Measurements from ENCODE around the gene ZNF260. TPM values are rescaled to one million over a fixed set of nuclear protein-coding genes. Genes with fewer than 3 reads are reported as not detected.

ZNF260 gene
- total RNA-seq = 7.6 TPM
- long read RNA-seq, full-length matches to known transcripts = 9 of 13 reads
- long read RNA-seq, partial matches to known transcripts = 0 of 13 reads
- long read RNA-seq, other reads (novel, unspliced or antisense) = 4 of 13 reads

DNA sequence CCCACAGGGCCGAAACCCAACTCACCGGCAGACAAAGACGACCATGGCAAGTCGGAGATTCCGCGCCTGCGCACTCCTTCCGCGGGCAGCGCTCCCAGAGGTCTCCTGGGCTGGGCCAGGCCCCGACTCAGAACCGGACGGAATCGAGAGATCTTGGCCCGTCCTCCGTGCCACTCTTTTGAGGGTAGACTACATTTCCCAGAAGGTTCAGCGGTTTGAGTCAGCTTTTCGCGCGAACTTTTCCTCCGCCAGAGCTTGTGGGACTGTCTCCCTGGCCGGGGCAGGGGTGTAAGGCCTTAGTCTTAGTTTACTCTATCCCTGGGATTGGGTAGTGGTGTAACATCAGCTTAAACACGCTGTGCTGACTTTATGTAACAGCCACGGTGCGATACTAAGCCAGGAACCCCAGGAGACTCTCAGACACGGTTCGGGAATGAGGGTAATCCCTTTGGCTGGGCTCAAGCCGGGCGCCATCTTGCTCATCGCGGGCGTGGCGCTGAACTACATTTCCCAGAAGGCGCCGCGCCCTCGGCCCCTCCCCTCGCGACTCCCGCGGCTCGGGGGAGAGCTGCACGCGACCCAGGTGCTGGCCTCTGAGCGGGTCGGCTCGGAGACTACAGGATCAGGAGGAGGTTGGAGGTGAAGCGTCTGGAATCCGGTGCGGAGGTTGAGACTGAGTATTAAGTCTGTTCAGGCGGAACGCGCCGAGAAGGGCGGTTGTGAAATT is at the start of gene ZNF260:
ZNF260 (minus strand) TSS at position 78 of the 727 bp plus-strand sequence. CDS start 13,033 bp downstream, outside the sequence.
- ATAC-seq (ENCODE audit: poor library complexity) (peak; percentile 99), DNase-seq (peak; percentile 98)
- intact Hi-C loops (cut with DNase I) = no loop called here

DNA sequence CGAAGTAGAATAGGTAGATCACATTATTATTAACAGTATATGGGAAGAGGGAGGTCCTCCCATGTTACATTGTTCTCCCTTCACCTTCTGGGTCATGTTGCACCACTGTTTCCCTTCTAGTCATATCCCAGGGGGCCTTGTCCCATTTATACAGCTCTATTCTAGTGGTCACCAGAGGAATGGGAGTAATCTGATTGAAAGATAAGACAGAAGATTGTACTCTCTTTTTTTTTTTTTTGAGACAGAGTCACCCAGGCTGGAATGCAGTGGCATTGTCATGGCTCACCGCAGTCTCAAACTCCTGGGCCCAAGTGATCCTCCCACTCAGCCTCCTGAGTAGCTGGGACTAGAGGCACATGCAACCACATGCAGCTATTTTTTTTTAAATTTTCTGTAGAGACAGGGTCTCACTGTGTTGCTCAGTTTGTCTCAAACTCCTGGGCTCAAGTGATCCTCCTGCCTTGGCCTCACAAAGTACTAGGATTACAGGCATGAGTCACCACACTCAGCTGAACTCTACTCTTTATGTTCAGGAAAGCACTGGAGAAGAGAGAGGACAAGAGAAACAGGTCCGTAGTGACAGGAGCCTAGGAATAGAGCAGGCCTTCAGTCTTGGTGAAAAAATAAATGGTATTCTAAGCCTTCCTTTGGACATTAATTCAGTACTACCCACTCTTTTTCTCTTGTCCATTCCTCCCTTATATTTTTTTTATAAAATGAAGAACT is 49.4 kb upstream of the ZNF260 start:
- no peak for ATAC-seq (ENCODE audit: poor library complexity)
- intact Hi-C loops (cut with DNase I) = no loop called here
- no peak for DNase-seq

DNA sequence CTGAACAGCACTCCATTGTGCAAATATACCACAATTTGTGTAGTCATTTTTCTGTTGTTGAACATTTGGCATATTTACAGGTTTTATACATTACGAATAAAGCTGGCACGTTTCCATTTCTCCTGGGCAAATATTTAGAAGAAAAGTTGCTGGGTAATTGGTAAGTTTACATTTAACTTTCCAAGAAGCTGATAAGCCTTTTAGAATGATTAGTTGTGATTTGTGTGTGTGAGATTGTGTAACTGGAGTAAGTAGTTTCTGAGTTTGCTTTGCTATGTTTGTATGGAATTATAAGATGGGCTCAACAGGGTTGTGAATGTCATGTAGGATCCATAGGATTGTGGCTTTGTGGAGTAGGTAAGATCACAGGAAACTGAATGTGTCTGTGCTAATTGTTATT is 46.7 kb upstream of the ZNF260 start:
- no peak for DNase-seq
- intact Hi-C loops (cut with DNase I) = loop anchor here (5.0 kb wide), 1 partner anchor 113 kb away; the partner anchor contains the start of gene ZNF567
- ATAC-seq (ENCODE audit: poor library complexity) = no peak

DNA sequence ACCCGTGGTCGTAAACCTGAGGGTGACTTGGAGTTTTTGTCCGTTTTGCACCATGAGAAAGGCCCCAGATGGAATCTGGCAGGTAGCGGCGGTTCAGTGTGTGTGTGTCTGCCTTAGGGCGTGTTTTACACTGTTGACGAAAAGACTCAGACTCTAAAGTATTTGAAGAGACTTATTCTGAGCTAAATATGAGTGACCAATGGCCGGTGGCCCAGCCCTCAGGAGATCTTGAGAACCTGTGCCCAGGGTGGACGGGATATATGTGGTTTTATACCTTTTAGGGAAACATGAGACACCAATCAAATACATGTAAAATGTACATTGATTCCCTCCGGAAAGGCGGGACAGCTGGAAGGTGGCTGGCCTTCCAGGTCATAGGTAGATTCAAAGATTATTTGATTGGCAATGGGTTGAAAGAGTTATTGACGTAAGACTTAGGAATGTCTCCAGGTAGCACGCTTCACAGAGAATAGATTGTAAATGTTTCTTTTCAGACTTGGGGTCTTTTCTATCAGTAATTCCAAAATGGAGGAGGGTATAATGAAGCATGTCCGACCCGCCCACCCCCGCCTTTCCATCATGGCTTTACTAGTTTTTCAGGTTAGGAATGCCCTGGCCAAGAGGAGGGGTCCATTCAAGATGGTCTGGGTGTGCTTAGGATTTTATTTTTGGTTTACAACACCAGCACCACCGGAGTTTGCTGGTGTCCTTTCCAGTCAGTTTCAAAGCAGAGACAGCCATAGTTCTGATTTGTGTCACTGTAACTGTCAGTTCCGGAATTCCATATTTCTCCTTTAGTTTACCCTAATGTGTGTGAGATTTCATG is 46.0 kb upstream of the ZNF260 start:
- ATAC-seq (ENCODE audit: poor library complexity) = peak; percentile 6
- no peak for DNase-seq
- intact Hi-C loops (cut with DNase I) = loop anchor here (5.0 kb wide), 1 partner anchor 113 kb away; the partner anchor contains the start of gene ZNF567

DNA sequence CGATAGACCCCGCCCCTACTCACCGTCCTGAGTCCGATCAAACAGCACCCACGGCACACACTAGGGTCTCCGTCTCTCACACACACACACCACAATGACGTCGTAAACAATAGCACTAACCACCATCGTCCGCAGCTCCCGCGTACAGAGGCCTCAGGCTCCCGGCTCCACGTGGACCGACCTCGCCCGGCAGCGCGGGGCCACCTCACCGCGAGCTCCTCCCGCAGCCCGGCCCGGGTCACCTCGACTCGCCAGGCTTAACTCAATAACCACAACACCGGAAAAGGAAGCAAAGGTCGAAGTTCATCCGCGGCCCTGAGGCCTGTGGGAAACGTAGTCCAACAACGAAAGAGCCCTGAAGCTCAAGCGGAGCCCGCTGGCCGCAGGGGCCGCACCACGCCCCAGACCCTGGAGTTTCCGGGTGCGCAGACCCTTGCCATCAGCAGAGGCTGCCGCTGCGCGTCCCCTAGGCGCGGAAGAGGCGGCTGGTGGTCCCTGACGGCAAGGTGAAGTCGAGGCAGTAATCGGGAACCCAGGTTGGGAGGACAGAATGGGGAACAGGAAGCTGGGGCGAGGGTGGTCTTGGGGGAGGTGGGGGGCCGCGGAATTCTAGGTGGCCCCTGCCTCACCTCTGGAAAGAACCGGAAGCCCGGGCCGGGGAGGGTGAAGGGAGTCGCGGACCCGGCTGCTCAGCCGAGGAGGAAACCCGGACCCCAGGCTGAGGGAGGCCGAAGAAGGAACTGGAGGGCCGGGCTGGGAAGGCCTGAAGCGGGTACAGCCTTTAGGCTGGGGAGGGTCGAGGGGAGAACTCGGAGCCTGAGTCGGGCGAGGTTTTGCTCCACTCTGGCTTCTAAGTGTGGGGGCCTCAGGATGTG is 45.2 kb upstream of the ZNF260 start, which contains the start of gene ZNF529:
ZNF529 (minus strand) TSS at position 273 of the 875 bp plus-strand sequence. CDS start 946 bp downstream, outside the sequence.
- intact Hi-C loops (cut with DNase I) = loop anchor here (5.0 kb wide), 1 partner anchor 114 kb away; the partner anchor contains the start of gene ZNF567

DNA sequence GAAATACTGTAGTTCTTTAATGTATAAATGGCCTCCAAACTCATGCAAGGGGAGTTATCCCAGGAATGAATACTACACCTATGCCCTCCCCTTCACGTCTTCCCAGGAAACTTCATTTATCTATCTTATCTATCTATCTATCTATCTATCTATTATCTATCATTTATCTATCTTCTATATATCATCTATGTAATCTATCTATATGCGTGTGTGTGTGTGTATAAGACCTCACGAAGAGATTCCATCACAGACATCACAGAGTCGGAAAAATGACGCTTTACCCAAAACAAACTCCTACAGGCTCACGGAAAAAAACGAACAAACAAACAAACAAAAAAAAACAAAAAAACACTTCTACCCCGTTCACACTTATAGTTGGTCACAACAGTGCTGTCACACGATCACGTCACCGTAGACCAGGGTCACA is 44.5 kb upstream of the ZNF260 start:
- intact Hi-C loops (cut with DNase I) = loop anchor here (5.0 kb wide), 1 partner anchor 115 kb away; the partner anchor contains the start of gene ZNF567
- DNase-seq (no peak), ATAC-seq (ENCODE audit: poor library complexity) (no peak)

More for the DNA sequence above, 45.2 kb upstream of the ZNF260 start, which contains the start of gene ZNF529:
- ATAC-seq (ENCODE audit: poor library complexity) (peak; percentile 99), DNase-seq (peak; percentile 92)

DNA sequence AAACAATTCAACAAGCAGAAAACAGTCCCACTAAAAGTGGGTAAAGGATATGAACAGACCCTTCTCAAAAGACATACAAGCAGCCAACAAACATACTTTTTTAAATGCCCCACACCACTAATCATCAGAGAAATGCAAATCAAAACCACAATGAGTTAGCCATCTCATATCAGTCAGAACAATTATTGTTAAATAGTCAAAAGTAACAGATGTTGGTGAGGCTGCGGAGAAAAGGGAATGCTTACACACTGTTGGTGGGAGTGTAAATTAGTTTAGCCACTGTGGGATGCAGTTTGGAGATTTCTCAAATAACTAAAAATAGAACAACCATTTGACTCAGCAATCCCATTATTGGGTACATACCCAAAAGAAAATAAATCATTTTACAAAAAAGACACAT is 36.3 kb upstream of the ZNF260 start:
- DNase-seq (no peak), ATAC-seq (ENCODE audit: poor library complexity) (no peak)
- intact Hi-C loops (cut with DNase I) = no loop called here

DNA sequence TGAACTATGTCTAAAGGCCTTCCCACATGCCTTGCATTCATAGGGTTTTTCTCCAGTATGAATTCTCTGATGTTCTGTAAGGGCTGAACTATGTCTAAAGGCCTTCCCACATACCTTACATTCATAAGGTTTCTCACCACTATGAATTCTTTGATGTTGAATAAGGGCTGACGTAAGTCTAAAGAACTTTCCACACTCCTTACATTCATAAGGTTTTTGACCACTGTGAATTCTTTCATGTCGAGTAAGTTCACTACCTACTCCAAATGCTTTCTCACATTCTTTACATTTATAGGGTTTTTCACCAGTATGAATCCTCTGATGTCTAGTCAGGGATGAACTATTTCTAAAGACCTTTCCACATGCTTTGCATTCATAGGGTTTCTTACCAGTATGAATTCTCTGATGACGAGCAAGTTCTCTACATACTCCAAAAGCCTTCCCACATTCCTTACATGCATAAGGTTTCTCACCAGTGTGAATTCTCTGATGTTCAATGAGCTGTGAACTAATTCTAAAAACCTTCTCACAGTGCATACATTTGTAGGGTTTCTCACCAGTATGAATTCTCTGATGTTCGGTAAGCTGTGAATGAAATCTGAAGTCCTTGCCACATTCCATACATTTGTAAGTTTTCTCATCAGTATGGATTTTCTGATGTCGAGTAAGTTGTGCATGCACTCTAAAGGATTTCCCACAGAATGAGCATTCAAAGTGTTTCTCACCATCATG is 19.1 kb upstream of the ZNF260 start:
- ATAC-seq (ENCODE audit: poor library complexity) (no peak), DNase-seq (no peak)
- intact Hi-C loops (cut with DNase I) = no loop called here

DNA sequence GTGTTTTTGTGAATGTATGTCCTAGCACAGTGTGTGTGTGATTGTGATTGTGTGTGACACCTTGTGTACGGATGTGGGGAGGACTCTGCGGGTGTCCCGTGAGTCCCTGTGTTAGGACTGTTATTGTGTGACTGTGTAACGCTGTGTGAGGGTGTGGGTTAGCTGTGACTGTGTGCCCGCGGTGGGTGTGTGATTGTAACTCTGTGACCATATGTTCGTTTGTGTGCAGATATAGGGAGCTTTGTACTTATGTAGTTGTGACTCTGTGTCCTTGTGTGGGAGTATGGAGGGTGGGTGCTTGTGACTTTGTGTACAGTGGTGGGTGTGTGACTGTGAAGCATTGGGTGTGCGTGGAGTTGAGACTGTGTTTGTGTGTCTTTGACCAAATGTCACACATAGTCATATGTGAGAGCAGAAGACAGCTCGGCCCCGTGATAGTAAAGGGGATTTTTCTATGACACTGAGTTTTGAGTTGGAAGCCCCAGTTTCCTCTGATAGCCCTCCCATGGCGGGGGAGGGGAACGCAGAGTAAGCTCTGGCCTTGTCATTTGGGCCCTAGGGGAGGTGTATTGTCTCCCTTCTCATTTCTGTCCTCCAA is 949 bp upstream of the ZNF260 start:
- intact Hi-C loops (cut with DNase I) = no loop called here
- ATAC-seq (ENCODE audit: poor library complexity) (no peak), DNase-seq (no peak)

DNA sequence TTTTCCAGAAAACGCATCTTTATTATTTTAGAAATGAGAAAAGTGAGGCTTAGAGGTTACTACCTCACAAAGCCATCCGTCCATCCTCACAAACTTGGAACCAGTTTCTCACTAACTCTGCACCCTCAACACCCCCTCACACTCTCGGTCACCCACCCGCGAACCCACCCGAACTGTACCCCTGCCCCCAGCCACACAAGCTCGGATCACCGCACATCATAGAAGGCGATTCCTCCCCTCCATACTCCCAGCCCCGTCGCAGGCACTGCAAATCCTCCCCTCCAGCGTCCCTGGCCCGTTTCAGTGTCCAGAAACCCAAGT is 238 bp downstream of the ZNF260 start:
- DNase-seq (no peak), ATAC-seq (ENCODE audit: poor library complexity) (no peak)
- intact Hi-C loops (cut with DNase I) = no loop called here

DNA sequence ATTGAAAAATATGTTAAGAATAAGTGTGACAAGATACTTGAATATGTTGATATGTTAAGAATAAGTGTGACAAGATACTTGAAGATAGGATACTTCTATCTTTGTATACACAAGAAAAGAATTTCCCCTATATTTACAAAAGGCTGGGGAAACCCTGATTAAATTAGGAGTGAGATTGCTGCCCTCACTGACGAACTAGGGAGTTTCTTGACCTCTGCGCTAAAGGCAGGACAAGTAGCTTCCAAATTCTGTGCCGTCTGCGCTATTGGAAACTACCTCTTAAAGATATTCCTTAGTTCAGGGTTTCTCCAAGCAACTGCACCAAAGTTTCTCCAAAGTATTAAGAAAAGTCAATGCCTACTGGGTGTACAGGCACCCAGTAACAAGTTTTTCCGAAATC is 730 bp downstream of the ZNF260 start:
- DNase-seq (no peak), ATAC-seq (ENCODE audit: poor library complexity) (no peak)
- intact Hi-C loops (cut with DNase I) = no loop called here

DNA sequence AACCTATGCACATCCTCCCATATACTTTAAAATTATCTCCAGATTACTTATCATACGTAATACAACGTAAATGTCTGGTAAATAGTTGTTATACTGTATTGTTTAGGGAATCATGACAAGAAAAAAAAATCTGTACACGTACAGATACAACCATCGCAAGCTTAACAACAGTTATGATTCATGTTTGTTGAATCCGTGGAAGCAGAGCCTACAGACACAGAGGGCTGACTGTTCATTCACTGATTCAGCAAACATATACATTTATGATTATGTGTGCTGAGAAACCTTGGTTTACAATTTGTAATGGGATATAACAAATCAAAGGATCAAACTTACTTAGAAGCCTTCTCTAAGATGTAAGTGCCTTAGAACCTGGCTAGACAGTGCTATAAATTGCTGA is 1.5 kb downstream of the ZNF260 start:
- DNase-seq (no peak), ATAC-seq (ENCODE audit: poor library complexity) (no peak)
- intact Hi-C loops (cut with DNase I) = no loop called here

DNA sequence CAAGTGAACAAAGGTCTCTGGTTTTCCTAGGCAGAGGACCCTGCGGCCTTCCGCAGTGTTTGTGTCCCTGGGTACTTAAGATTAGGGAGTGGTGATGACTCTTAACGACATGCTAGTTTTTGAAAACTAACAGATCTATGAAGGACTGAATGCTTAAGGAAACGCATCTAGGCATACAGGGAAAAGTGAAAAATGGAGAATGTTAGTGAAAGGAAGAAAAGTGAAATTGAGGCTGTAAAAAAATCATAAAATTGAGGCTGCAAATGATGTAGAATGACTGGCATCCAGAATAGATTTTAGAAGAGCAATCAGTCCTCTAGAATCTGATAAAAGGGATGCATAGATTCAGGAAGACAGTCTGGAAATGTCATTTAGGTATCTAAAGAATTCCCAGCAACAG is 3.5 kb downstream of the ZNF260 start:
- intact Hi-C loops (cut with DNase I) = no loop called here
- ATAC-seq (ENCODE audit: poor library complexity) (no peak), DNase-seq (no peak)

DNA sequence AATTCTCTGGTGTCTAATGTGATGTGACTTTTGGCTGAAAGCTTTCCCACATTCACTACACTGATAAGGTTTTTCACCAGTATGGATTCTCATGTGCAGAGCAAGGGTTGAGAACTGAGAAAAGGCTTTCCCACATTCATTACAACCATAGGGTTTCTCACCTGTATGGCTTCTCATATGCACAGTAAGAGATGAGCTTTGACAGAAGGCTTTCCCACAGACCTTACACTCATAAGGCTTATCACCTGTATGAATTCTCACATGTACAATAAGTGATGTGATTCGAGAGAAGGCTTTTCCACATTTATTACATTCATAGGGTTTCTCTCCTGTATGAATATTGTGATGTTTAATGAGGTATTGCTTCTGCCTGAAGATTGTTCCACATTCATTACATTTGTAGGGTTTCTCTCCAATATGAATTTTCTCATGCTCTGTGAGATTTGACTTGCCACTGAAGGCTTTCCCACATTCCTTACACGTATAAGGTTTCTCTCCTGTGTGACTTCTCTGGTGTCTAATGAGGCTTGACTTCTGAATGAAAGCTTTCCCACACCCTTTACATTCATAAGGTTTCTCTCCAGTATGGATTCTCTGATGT is 14.0 kb downstream of the ZNF260 start:
- intact Hi-C loops (cut with DNase I) = no loop called here
- no peak for DNase-seq
- ATAC-seq (ENCODE audit: poor library complexity) = no peak

DNA sequence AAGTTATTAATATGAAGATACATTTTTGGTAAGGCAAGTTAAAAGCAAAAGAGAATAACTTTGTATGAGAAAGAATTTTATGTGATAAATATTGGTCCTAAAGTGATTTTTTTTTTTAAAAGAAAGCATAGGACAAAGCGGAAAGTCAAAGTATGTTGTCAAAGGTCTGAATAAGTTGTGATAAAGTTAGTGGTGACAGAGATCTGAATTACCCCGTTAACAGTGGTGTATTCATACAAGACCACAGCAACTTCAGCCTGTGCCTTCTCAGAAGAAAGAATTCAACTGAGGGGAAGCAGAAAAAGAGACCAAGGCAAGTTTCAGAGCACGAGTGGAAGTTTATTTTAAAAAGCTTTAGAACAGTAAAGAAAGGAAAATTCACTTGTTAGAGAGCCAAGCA is 19.7 kb downstream of the ZNF260 start:
- no peak for ATAC-seq (ENCODE audit: poor library complexity)
- no peak for DNase-seq
- intact Hi-C loops (cut with DNase I) = no loop called here

DNA sequence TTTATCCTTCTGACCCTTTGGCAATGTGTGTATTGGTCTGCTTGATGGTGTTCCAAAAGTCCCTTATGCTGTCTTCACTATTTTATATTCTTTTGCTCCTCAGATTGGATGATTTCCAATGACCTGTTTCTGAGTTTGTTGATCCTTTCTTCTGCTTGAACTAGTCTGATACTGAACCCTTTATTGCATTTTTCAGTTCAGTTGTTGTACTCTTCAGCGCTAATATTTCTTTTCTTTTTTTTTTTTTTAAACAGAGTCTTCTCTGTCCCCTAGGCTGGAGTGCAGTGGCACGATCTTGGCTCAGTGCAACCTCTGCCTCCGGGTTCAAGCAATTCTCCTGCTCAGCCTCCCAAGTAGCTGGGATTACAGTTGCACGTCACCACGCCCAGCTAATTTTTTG is 26.1 kb downstream of the ZNF260 start:
- intact Hi-C loops (cut with DNase I) = no loop called here
- DNase-seq (no peak), ATAC-seq (ENCODE audit: poor library complexity) (no peak)

DNA sequence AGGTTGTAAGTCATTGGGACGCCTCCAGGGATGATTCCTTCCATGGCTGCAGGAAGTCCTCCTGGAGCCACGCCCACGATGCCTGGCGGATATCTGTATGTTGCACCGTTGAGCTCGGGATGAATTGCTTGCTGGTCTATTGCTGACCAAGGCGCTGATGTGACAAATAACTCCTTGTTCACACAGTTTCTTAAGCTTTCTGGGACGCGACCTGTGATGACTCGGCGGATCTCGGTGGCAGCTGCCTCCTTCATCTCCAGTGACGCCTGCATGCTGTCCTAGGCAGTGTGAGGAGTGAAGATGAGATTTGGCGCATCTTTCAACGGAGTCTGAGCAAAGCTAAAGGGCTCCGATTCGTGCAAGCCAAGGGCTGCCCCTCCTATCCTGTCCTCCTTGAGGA is 31.1 kb downstream of the ZNF260 start:
- DNase-seq = no peak
- no peak for ATAC-seq (ENCODE audit: poor library complexity)
- intact Hi-C loops (cut with DNase I) = no loop called here
